ENCODE measurements around the gene CDADC1.
"Not testable (repeated sequence)": the region's sequence is repeated elsewhere in the genome, so short reads cannot be mapped to it uniquely, and the experiment has no call there.

The CDADC1 gene

DNA sequence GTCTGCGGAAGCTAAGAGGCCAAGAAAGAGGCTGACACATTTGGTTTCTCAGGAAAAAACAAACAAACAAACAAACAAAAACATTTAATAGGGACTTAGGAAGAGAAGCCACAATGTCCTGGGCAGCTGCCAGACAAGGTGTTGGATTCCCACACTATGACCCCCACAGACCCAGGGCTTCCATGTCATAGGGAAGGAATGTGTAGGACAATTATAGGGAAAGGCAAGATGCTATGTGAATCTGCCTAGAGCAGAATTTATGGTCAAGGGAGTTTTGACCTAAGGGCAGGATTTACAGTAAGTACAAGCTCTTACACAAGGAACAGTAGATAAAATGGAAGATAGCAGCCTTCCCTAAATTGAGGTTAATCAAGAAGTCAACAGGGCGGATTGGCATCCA lies 9.1 kb upstream of the CDADC1 start:
- DNase-seq (ENCODE audit: low read depth) = no peak

DNA sequence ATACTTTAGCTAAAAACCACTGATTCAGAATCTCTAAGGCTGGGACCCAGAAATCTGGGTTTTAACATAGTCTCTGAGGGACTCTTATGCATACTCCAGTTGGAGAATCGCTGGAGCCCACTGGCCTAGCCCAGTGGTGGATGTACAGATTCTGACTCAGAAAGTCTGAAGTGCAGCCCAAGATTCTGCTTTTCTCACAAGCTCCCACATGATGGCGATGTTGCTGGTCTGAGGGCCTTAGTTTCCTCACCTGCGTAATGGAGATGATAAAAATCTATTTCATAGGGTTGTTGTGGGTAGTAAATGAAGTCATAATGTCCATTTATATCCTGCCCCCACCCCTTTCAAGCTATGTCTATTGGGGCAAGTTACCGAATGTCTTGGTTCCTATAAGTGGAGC lies 7.7 kb upstream of the CDADC1 start:
- no peak for DNase-seq (ENCODE audit: low read depth)

DNA sequence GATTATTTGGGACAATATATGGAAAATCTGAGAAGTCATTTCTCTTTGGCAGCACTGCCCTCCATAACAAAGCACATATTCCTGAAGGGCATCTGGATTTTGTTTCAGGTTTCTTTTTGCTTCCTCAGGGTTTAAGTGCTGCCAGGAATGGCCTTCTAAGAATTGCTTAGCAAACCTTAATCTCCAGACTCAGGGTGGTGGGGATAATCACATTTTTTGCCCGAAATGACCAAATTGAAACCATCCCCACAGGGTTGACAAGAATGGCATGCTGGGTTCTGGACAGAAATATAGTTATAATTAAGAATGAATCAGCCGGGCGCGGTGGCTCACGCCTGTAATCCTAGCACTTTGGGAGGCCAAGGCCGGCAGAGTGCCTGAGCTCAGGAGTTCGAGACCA lies 6.4 kb upstream of the CDADC1 start:
- DNase-seq (ENCODE audit: low read depth) = no peak

DNA sequence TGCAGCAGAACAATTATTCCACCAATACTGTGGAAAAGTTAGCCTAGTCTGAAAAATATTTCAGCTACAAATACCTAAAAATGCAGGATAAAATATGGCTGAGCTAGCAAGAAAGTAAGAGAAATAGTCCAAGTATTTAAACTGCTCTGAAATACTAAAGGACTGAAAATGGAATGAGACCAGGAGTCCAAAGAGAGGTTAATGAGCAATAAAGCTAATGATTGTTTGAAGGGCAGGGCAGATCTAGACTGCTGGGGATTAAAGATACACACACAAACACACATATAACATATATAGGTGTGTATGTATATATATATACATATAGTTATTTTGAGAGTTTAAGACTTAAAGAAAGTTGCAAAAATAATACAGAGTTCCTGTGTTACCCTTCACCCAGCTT lies 2.6 kb upstream of the CDADC1 start:
- DNase-seq (ENCODE audit: low read depth) = no peak

DNA sequence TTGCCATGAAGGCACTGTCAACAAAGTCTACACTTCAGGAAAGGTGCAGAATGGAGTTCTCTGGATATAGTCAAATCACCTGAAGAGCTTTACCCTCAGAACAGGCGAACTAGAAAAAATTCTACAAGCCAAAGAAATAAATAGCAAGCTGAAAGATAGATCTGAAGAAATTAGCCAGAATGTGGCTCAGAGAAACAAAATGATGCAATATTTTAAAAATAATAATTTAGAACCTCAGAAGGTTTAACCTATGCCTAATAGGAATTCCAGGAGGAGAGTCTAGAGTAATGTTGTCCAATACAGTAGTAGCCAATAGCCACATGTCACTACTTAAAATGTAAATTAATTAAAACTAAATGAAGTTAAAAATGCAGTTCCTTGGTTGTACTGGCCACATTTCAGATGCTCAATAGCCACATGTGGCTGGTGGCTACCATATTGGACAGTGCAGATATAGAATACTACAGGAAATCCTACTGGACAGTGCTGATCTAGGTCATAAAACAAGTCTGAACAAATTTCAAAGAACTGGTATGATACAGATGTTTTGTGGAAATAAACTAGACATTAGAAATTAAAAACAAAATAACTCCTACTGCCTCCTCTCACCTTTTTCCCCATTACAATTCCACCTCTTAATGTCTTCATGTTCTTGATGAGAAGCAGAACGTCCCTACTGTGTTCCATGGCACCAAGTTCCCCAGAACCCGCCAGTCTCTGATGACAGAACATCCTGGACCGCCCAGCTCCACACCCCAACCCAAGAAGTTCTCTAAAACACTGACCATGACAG lies 679 bp upstream of the CDADC1 start:
- no peak for DNase-seq (ENCODE audit: low read depth)

DNA sequence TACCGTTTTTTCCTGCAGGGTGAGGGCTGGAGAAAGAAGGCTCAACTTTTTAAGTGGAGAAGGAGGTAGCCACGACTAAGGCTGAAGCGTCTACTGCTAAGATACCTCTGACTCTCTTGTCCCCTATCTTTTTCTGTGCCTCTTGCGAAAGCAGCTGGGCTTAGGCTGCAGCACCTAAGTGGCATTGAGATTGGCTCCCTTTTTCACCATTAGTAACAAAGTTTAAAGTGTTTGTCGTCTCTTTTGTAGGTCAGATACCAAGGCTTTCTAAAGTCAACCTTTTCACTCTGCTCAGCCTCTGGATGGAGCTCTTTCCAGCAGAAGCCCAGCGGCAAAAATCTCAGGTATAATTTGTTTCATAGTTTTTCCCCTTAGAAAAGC lies 887 bp downstream of the CDADC1 start:
- no peak for DNase-seq (ENCODE audit: low read depth)

DNA sequence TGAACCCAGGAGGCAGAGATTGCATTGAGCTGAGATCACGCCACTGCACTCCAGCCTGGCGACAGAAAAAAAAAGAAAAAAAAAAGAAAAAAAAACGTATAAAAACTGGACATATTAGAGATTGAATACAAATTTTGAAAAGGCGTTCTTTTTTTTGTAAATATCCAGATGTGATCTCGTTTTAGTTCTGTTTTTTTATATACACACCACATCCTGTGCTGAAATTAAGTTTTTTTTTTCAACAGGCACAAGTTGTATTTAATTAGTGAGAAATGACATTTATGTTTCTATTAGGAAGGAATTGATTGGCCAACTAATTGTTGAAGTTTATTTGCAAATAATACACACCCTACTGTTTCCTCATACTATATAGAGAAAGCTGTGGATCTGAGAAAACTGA lies 3.6 kb downstream of the CDADC1 start:
- DNase-seq (ENCODE audit: low read depth) = no peak

DNA sequence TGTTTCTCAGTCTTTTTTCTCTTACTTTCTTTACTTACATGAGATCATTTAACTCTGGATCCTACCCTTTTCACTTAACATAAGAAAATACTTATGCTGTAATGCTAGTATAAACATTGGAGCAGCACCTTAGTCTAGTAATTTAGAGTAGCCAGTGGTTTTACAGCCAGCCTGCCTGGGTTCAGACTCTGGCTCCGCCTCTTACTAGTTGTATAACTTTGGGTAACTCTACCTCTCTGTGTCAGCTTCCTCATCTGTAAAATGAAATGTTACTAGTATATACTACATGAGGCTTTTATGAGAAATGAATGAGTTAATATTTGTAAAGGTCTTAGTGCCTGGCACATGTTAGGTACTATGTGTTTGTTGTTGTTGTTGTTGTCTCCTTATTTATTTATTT lies 5.6 kb downstream of the CDADC1 start:
- DNase-seq (ENCODE audit: low read depth) = no peak

DNA sequence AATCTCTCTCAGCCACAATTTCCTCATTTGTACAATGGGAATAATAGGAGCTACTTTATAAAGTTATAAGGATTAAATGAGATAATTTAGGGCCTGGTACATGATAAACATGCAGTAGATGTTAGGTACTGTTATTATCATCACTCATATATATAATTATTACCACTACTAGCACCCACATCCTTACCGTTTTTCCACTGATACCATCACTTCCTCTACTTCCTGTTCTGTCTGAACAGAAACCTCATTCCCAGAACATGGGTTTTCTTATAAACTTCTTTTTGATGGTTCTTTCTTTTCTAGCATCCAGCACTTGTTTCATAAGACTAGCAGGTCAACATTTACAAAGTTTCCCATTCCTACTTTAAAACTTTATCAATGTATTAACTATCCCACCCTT lies 6.3 kb downstream of the CDADC1 start:
- no peak for DNase-seq (ENCODE audit: low read depth)

DNA sequence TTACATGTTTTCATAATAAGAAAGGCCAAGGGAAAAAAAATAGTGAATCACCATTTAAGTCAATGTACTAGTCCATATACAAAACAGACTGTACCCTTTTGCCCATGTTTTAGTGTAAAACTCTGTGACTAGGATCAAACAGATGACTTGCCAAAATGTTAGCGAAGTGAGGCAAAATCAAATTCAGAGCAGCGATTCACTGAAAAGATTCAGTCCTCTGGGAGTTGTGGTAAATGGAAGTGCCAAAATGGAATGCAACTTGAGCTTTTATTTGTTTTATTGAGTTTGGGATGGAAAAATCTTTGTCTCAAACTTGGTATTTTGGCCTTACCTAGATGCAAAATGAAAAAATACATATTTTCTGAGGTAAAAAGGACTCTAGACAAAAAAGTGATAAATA lies 9.1 kb downstream of the CDADC1 start:
- no peak for DNase-seq (ENCODE audit: low read depth)

DNA sequence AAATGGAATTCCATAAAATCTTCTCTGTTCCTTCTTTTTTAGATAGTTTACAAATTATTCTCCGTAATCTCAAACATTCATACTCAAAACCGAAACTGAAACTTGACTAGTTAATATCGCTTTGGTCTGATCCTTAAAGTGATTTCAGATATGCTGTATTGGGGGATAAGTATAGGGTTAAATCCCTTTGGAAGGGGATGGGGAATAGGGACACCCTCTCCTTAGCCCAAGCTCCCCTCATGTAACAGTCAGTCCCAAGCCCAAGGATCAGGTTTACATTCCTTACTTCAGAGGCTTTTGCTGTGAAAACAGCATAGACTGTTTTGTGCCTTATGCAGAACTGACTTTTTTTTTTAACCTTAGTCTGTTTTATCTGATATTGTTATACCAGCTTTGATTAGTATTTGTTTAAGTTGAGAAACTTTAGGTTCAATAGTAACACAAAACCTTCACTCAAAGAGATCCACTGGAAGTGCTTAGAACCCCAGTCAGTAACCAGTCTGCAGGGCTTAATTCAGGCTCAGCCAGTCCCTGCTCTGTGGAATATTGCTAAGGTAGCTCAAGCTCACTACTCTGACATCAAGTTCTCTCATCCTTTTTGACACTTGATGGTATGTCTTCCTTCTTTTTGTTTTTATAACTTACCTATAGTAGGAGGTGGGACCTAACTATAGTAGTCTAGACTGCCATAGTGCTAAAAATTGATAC lies 10.5 kb downstream of the CDADC1 start:
- DNase-seq (ENCODE audit: low read depth) = no peak

DNA sequence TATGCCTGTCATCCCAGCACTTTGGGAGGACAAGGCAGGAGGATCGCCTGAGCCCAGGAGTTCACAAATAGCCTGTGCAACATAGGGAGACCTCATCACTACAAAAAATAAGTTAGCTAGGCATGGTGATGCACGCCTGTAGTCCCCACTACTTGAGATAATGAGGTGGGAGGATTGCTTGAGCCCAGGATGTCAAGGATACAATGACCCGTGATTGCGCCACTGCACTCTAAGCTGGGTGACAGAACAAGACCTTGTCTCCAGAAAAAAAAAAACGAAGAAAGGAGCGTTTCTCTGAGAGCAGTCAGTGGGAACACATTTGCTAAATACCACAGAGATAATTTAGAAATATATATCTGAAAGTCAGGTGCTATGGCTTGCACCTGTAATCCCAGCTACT lies 11.9 kb downstream of the CDADC1 start:
- no peak for DNase-seq (ENCODE audit: low read depth)

DNA sequence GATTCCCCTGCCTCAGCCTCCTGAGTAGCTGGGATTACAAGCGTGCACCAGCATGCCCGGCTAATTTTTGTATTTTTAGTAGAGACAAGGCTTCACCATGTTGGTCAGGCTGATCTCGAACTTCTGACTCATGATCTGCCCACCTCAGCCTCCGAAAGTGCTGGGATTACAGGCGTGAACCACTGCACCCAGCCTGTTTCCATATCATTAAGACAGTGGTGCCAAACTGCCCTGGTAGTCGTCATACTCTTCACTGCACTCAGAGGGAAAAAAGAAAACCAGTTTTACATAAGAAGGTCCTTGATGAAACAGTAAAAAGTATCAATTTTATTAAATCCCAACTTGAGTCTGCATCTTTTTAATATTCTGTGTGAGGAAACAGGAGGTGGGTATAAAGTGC lies 14.9 kb downstream of the CDADC1 start:
- no peak for DNase-seq (ENCODE audit: low read depth)

DNA sequence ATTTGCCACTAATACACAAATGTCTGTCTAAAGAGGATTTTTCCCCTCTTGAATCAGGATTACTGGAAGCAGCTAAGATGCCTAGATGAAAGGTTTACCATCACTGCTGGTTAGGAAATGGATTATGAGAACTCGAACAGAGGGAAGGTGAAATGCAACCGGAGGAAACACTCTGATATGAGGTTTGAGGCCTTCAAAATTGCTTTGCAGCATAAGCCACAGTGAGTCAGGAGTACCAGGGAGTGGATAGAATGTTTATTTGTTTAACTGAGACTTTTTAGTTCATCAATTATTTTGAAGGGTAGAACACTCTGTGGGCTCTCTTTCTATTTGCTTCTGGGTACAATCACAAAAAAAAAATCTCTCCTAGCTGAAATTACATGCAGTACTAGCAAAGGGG lies 18.1 kb downstream of the CDADC1 start:
- DNase-seq (ENCODE audit: low read depth) = no peak

DNA sequence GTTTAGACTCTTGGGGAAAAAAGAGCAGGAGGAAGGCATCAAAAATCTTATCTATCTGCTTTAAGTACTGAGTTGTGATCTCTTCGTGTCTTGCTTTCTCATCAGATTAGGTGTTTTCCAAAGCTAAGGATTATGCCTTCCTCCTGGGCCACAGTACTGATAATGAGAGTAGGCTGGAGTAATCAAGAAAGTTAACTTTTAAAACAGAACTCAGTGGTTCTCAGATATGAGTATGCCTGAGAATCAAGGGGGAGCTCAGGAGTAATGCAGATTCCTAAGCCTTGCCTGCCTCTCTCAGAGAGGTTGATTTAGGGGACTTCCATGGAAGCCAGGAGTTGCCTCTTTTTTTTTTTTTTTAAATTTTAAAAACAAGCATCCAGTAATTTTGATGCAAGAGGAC lies 23.5 kb downstream of the CDADC1 start:
- no peak for DNase-seq (ENCODE audit: low read depth)

DNA sequence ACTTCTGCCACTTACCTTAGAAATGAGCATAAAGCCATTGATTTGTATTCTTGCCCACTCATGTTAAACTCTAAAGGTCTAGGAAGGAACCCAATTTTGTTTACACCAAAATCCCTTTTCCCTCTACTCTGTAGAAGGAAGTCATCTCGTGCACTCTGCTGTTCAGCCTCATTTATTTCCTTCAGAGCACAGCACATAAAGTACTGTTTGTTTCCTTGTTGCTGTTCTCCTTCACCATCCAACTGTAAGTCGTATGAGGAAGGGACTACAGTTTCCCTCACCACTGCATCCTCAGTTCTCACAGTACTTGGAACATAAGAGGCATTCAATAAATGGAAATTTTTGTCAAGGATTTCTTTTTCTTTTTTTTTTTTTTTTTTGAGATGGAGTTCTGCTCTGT lies 24.6 kb downstream of the CDADC1 start:
- no peak for DNase-seq (ENCODE audit: low read depth)

DNA sequence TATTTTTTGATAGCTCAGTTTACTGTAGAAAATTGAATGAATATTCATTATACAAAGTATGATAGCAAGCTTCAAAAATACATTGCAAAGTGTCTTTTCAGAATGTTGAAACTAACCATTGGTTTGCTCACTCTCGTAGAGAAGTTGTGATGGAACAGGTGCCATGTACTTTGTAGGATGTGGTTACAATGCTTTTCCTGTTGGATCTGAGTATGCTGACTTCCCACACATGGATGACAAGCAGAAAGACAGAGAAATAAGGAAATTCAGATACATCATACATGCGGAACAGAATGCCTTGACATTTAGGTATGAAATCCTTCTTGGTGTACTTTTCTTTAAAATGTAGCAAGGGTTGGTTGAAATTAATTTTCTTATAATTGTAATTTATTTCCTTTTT lies 30.5 kb downstream of the CDADC1 start:
- DNase-seq (ENCODE audit: low read depth) = no peak

DNA sequence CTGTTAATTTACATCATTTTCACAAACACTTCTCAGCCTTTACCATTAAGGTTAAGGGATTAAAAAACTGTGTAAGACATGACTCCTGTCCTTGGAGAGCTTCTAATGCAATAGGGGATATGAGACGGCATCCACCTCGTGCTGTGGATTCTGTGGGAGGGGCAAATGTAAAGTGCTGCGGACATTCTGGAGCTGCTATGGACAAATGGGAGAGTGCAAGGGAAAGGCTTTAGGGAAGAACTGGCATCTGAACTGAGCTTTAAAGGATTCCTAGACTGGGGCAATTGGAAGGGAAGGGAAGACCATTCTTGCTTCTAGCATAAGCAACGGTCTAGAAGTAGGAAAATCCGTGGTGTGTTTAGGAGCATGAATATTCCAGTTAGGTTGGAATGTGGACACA lies 31.4 kb downstream of the CDADC1 start:
- no peak for DNase-seq (ENCODE audit: low read depth)

DNA sequence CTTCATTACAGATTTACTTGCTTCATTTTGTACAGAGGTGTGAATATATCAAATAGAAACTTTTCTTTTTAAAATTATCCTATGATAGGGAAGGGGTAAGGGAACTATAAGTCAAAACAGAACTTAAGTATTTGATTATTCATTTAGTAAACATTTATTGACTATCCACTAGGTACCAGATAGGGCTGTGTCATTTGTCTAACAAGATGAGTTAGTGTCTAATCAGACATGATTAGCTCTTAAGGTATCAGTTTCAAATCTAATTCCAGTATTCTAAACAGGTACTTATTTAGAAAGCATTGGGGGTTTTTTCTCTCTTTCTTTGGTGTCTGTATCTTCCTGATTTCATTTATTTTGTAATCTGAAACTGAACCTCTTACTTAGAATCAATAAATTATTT lies 32.2 kb downstream of the CDADC1 start:
- DNase-seq (ENCODE audit: low read depth) = no peak

DNA sequence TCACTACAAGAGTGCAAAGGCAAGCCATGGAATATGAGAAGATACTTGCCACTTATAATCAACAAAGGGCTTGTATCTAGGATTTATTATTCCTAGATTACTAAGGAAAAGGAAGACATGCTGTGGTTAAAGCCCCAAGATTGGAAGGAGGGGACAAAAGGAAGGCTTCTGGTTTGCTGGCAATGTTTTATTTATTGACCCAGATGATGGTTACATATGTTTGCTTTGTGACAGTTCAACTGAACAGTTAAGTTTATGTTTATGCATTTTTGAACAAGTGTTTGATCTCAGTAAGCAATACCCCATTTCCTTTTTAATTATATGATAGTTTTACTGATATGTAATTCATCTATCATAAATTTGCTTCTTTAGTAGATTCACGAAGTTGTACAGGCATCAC lies 40.3 kb downstream of the CDADC1 start:
- no peak for DNase-seq (ENCODE audit: low read depth)

DNA sequence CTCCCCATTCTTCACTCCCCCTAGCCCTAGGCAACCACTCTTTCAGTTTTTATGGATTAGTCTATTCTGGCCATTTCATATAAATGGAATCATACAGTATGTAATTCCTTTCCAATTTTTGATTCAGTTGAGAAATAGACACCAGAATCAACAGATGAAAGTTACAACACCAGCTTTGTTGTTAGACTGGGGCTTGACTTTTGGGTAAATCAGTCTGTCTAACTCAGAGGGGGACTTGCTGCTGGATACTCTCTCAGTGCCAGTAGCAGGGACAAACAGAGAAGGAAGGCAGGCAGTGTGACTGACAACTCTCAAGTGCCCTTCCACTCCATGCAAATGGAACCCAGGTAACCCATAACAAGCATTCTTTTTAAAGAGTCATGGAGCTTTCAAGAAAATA lies 40.7 kb downstream of the CDADC1 start:
- no peak for DNase-seq (ENCODE audit: low read depth)

DNA sequence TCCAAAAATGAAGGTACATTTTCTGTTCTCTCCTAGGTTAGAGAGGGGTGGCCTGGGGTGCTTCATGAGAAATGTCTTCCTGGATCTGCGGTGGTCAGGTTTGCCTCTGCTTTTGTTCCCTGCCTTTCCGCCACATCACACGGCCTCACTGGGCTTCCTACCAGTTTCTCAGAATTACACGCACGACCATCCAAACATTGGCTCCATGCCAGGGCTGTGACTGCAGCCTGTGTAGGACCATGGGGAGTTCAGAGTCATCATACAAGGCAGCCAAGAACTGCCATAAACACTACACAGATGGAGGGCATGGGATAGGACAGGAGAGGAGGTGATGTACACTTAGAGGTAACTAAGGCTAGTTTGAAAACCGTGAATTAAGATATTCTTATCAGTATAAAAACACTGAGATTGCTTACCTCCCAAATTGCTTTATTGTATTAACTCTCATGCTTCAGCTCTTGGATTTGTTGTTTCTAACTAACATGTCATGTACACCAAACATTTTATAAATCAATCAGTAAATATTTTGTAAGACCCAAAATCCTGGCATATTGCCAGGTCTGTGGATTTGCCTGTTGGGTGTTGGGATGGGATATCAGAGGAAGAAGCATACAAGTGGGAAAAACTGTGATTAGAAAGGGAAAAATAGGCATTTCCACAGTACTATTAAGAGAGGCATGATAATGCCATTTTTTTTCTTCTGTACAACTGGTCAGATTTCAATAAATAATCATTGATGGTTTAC lies 45.2 kb downstream of the CDADC1 start:
- DNase-seq (ENCODE audit: low read depth) = no peak

DNA sequence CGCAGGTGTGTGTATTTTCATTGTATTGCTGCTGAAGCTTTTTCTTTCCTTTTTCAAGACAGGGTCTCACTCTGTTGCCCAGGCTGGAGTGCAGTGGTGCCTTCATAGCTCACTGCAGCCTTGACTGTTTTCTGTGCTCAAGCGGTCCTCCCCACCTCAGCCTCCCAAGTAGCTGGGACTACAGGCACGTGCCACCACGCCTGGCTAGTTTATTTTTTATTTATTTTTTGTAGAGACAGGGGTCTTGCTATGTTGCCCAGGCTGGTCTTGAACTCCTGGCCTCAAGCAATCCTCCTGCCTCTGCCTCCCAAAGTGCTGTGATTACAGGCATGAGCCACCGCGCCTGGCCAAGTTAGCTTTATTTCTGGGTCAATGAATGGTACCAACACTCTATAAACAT lies 47.0 kb downstream of the CDADC1 start:
- not testable (repeated sequence) for DNase-seq (ENCODE audit: low read depth)
